GM19023 (cell line): ENCODE data around the gene RARG.

ENCODE experiments used
- ATAC-seq: cut with Tn5 transposase; IDR thresholded peaks from one replicate; pipeline ENCODE4 v1.9.1; 2021; ENCODE audit warnings: mild to moderate bottlenecking, moderate library complexity; ENCODE audit not compliant: unreplicated experiment

Gene RARG

DNA sequence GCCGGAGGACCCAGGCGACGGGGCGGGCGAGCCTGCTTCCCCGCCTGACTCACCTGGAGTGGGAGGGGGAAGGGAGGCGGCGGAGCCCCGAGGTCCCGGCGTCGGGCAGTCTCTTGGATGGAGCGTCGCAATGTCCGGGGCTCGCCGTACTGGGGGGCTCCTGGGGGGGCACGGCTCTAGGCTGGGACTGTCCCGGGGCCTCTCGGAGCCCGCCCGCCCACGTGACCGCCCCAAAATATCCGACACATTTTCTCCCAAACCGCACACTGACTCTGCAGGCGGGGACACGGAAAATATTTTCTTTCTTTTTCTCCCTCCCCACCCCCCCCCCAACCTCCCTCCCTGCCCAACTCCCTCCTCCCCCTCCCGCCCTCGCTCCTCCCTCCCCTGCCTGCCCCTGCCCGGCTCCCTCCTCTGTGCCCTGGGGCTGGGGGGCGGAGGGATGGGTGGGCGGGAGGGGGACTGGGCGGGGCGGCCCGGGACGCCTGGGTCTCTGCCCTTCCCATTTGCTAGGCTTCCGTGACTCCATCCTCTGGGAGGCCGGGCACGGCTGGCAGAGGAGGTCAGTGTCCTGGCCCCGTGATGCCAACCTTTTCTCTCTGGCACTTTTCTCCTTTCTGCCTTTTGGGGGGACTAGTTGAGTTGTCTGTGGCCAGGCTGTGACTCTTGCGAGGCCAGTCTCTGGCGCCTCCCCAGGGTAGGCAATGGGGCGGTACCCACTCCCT lies at the start of gene RARG:
Gene RARG (minus strand): TSS at position 289 of the 725 bp plus-strand sequence. CDS start 4,664 bp downstream, outside the sequence.
- no peak for ATAC-seq

DNA sequence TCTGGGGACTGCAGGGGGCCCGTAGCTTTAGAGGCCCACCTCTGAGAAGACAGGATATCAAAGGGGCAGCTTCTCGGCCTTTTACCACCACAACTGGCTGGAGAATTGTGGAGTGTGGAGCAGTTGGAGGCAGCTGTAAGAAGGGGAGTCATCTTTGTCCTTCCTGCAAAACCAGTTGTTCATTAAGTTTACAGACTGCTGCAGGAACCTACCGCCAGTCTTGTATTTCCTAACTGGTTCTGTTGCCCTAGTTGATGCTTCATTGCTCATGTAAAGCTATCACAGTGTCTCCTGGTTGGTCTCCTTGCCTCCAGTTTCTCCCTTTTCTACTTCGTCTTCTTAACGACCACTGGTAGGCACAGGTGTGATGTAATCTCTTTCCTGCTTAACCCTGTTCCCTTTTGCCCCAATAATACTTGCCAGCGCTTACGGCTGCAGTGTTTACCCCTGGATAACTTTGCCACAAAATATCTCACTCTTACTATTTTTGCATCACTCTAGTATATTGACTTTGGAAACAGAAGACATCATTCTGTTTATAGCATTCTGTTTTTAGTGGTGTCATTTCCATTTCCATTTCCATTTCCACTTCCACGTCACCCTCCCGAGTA lies 48.0 kb upstream of the RARG start:
- ATAC-seq, result no peak

DNA sequence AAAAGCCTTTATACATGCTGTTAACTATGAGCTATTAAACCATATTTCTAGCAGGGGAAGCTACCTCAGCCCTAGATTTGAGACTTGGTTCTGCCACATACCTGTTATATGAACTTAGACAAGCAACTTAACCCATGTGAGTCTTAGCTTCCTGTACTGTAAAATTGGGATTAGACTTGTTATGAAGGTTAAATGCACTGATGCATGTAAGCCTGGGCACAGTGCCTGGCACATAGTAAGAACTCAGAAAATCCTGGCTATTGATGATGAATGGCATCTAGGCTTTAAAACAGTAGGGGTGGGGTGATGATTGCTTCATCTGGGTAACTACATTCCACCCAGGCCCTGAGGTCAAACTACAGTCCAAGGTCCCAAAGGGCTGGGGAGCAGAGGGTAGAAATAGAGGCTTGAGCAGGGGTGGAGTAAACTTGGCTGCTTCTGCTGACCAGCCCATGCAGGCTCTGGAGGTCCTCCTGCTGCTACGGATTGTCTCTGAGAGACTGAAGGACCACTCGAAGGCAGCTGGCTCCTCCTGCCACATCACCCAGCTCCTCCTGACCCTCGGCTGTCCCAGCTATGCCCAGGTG lies 47.4 kb upstream of the RARG start:
- ATAC-seq, result no peak

DNA sequence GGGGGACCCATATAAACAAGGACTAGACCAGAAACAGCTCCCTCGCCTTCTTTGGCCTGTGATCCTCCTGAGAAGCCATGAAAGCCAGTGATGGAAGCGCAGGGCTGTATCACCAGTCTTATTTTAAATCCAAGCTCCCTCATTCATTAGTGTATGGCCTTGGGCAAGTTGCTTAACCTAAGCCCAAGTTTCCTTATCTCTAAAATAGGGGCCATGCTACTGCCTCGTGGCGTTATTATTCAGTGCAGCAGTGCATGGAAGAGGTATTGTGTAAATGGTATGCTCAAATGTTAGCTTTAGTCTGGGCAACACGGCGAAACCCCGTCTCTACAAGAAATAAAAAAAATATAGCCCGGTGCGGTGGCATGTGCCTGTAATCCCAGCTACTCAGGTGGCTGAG lies 46.0 kb upstream of the RARG start:
- no peak for ATAC-seq

- ATAC-seq, result no peak
These were observed 44.5 kb upstream of the RARG start for GRCh38 chr12:53276511-53276910.

- ATAC-seq, result no peak
These were observed 42.4 kb upstream of the RARG start for GRCh38 chr12:53274445-53274844.

GRCh38 chr12:53268630-53269562 lies 36.9 kb upstream of the RARG start:
- no peak for ATAC-seq

DNA sequence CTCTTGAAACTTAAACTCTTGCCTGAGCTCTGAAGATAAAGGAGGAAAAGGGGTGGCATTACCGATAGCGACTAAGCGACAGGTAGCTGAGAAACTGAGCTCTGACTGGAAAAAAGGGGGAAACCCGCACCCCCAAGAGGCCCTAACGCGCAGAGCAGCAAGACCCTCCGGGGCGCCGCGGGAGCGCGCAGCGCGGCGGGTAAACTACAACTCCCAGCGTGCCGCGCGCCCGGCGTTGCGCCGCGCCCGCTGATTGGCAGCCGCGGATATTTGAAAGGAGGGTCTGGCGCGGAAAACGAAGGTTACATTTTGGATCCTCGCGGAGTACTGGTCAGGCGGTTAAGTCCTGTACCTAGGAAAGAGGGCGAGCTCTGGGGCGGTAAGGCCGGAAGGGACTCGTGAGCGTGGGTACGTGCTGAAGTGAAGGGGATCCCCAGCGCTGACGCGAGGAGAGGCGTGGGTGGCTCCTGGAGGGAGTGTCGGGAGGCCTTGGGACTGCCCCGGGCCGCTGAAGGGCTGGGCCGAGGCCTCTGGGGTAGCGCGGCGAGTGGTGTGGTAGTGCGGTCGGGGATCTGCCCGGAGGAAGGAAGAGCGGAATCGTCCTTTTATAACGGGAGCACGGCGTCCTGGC lies 36.1 kb upstream of the RARG start, which contains the start of gene ESPL1:
Gene ESPL1 (plus strand): TSS at position 301 of the 631 bp plus-strand sequence. CDS start 468 bp downstream, outside the sequence.
- peak; percentile 80 for ATAC-seq

- no peak for ATAC-seq
These were observed 35.4 kb upstream of the RARG start for GRCh38 chr12:53267306-53267998.

- ATAC-seq, result no peak
These were observed 33.8 kb upstream of the RARG start for GRCh38 chr12:53265783-53266182.

DNA sequence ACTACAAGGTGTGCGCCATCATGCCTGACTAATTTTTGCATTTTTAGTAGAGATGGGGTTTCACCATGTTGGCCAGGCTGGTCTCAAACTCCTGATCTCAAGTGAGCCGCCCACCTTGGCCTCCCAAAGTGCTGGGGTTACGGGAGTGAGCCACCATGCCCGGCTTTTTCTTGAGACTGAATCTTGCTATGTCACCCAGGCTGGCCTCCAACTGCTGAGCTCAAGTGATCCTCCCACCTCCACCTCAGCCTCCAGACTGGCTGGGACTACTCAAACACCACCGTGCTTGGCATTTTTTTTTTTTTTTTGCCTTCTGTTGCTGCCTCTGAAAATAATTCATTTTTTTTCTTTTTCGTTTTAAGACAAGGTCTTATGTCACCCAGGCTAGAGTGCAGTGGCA lies 27.9 kb upstream of the RARG start:
- ATAC-seq, result no peak

GRCh38 chr12:53258541-53259539 lies 26.8 kb upstream of the RARG start:
- ATAC-seq, result no peak

GRCh38 chr12:53255996-53256395 lies 24.0 kb upstream of the RARG start:
- no peak for ATAC-seq

DNA sequence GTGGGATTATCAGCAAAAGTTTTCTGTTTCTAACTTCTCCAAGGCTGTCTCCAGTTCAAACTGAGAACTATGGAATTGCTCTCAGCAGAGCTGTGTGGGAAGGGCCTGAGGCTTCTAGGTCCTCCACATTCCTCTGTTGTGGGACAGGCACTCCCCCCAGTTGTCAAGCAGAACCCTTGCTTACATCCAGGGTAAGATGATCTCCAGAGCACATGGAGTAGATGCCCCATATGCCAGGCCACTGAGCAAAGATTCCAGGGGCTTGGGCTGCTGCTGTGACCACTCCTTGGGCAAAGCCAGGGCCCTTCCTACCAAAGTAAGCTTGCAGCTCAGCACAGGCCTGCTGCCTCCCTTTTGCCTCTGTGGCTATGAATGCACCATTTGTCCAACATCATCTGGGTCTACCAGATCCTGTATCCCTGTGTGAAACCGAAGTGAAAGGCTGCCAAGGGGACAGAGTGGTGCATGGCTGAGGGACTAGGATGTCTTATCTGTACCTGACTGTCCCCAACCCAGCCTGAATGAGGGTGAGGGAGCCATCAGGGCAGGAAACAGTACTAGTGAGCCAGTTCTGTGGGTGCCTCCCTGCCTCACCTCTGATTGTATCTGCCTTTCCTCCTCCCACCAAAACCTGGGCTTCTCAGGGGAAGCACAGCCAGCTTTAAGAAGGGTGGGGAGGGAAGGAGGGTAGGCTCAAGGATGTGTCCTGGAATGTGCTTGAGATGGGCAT lies 23.0 kb upstream of the RARG start:
- ATAC-seq, result no peak

DNA sequence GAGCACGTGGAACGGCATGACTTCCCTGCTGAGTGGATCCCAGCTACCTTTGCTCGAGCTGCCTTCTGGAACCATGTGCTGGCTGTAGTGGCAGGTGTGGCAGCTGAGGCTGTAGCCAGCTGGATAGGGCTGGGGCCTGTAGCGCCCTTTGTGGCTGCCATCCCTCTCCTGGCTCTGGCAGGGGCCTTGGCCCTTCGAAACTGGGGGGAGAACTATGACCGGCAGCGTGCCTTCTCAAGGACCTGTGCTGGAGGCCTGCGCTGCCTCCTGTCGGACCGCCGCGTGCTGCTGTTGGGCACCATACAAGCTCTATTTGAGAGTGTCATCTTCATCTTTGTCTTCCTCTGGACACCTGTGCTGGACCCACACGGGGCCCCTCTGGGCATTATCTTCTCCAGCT lies 21.3 kb upstream of the RARG start:
- no peak for ATAC-seq

GRCh38 chr12:53252349-53252916 lies 20.4 kb upstream of the RARG start:
- no peak for ATAC-seq

GRCh38 chr12:53251477-53252348 lies 19.7 kb upstream of the RARG start:
- peak; percentile 78 for ATAC-seq
